PC-3 (cell line): ENCODE measurements around the gene MYADM. TPM values are rescaled to one million over a fixed set of nuclear protein-coding genes. Genes with fewer than 3 reads are reported as not detected.

Experiments used
- ATAC-seq: fragments of 200-7000 bp; cut with Tn5 transposase; 2 replicates; pipeline ENCODE4 v1.9.1; 2020; ENCODE audit warnings: mild to moderate bottlenecking, moderate library complexity
- Bru-seq: library from RNA; stranded (reverse); fragments of 400-500 nt; gene quantifications from one replicate; lab custom pipeline; 2021; lab: Mats Ljungman, UMichigan
- BruChase-seq, 2 experiments: library from RNA; stranded (reverse); fragments of 400-500 nt; gene quantifications; one replicate each; lab custom pipeline; 2021; lab: Mats Ljungman, UMichigan
- BruUV-seq: library from RNA; stranded (reverse); fragments of 400-500 nt; replicated peaks from 2 replicates; lab custom pipeline; 2021; lab: Mats Ljungman, UMichigan
- CTCF ChIA-PET: fragments of 300-600 bp; sonication (Branson Sonifier 250); formaldehyde crosslinking; loops from one replicate; lab custom pipeline; 2022; ENCODE audit warnings: antibody characterized with exemption; lab: Charles Lee
- POLR2A ChIA-PET: fragments of 300-600 bp; sonication (Branson Sonifier 250); formaldehyde crosslinking; loops from one replicate; lab custom pipeline; 2022; ENCODE audit warnings: antibody characterized with exemption; ENCODE audit not compliant: unreplicated experiment; lab: Charles Lee
- DNase-seq: peaks from one replicate; pipeline ENCODE4 v3.0.0-alpha.2; 2015
- H2AFZ ChIP-seq: fragments of 300-600 bp; sonication (generic); 2 replicates; pipeline ENCODE4 v1.6.0; 2016; ENCODE audit warnings: antibody characterized with exemption, low read length
- H3F3A ChIP-seq: fragments of 300-600 bp; sonication (generic); one replicate; pipeline ENCODE4 v1.6.0; 2017; ENCODE audit warnings: antibody characterized with exemption, low read length, control low read depth, mild to moderate bottlenecking; ENCODE audit not compliant: unreplicated experiment
- H3K27ac ChIP-seq: fragments of 300-600 bp; sonication (generic); 2 replicates; pipeline ENCODE4 v1.5.1; 2016; ENCODE audit warnings: mild to moderate bottlenecking, low read length
- H3K27me3 ChIP-seq: fragments of 300-600 bp; sonication (generic); 2 replicates; pipeline ENCODE4 v1.6.1; 2016; ENCODE audit warnings: low read length, mixed read lengths
- H3K36me3 ChIP-seq: fragments of 300-600 bp; sonication (generic); 2 replicates; pipeline ENCODE4 v1.6.1; 2016; ENCODE audit warnings: low read depth, mixed run types, low read length, mixed read lengths
- H3K4me1 ChIP-seq: fragments of 300-600 bp; sonication (generic); 2 replicates; pipeline ENCODE4 v1.5.1; 2016; ENCODE audit warnings: low read length; ENCODE audit not compliant: insufficient read depth
- H3K4me2 ChIP-seq: fragments of 300-600 bp; sonication (generic); 2 replicates; pipeline ENCODE4 v1.6.0; 2016; ENCODE audit warnings: low read length
- H3K4me3 ChIP-seq: fragments of 300-600 bp; sonication (generic); 2 replicates; pipeline ENCODE4 v1.5.1; 2016; ENCODE audit warnings: mild to moderate bottlenecking, low read length, mixed read lengths
- H3K79me2 ChIP-seq: fragments of 300-600 bp; sonication (generic); 2 replicates; pipeline ENCODE4 v1.6.1; 2017; ENCODE audit warnings: low read length, mixed read lengths
- H3K9ac ChIP-seq: fragments of 300-600 bp; sonication (generic); 2 replicates; pipeline ENCODE4 v1.6.0; 2016; ENCODE audit warnings: mild to moderate bottlenecking, low read length
- H3K9me2 ChIP-seq: fragments of 300-600 bp; sonication (generic); replicated peaks from 2 replicates; pipeline ENCODE4 v1.6.1; 2016; ENCODE audit warnings: mixed run types, low read length, mixed read lengths
- H3K9me3 ChIP-seq: fragments of 300-600 bp; sonication (generic); 2 replicates; pipeline ENCODE4 v1.6.1; 2016; ENCODE audit warnings: low read length, mixed read lengths
- H4K20me1 ChIP-seq: fragments of 300-600 bp; sonication (generic); 2 replicates; pipeline ENCODE4 v1.6.1; 2016; ENCODE audit warnings: low read length, mixed read lengths
- CTCF ChIP-seq: fragments of 300-600 bp; sonication (generic); conservative IDR thresholded peaks from 2 replicates; pipeline ENCODE4 v1.5.1; 2017; ENCODE audit warnings: antibody characterized with exemption, low read depth, mild to moderate bottlenecking, low read length
- EZH2 ChIP-seq: fragments of 300-600 bp; sonication (generic); IDR thresholded peaks from one replicate; pipeline ENCODE4 v1.6.1; 2017; ENCODE audit warnings: antibody characterized with exemption, mild to moderate bottlenecking, low read length; ENCODE audit not compliant: unreplicated experiment
- EZH2phosphoT487 ChIP-seq: fragments of 300-600 bp; sonication (generic); IDR thresholded peaks from 2 replicates; pipeline ENCODE4 v1.6.1; 2018; ENCODE audit warnings: mild to moderate bottlenecking, antibody characterized with exemption, low read length, borderline replicate concordance
- intact Hi-C: fragments of 100-400 bp; cut with micrococcal nuclease; formaldehyde crosslinking; loops from 2 replicates; pipeline ENCODE4 v1.9.0; 2023
- long read RNA-seq: library from polyadenylated mRNA; unstranded; transcript quantifications from one replicate; pipeline ENCODE4 v2.0.0, GENCODE V29; 2021; ENCODE audit not compliant: unreplicated experiment
- total RNA-seq: library from RNA; depleted of rRNA; stranded (reverse); fragments of >200 nt; gene quantifications from 2 replicates; pipeline ENCODE4 v1.2.3, GENCODE V29; 2014; rRNA removed

MYADM gene
- 58.9 and 63.5 TPM in 2 replicates for total RNA-seq
- percentile 81 among the genes with signal in this experiment for Bru-seq, nascent RNA
- BruChase-seq, experiment 1, labeled RNA remaining after a 6-hour chase = percentile 98 among the genes with signal in this experiment
- BruChase-seq, experiment 2, labeled RNA remaining after a 2-hour chase = percentile 94 among the genes with signal in this experiment
- long read RNA-seq, transcript MYADM-202 (2 exons, 1,492 nt) = minor isoform, 8 of 97 reads
- long read RNA-seq, transcript MYADM-204 (3 exons, 3,056 nt) = major isoform, 13 of 97 reads
- long read RNA-seq, partial matches to known transcripts = 73 of 97 reads
- long read RNA-seq, other reads (novel, unspliced or antisense) = 2 of 97 reads

- Histone ChIP-seq H3F3A (no peaks in the 10 kb centered on the region), H3K9me3 (no peaks in the 10 kb centered on the region), H3K9ac (peak within 1 kb of the TSS; percentile 96), H3K4me1 (peaks cover 35% of the 10 kb centered on the region), H3K4me2 (peak within 1 kb of the TSS; percentile 93), H3K36me3 (peaks cover 2% of the 10 kb centered on the region; the same call in 1 of the 2 replicates), H4K20me1 (no peaks in the 10 kb centered on the region), H3K27me3 (no peaks in the 10 kb centered on the region), H3K4me3 (peak within 1 kb of the TSS; percentile 87), H3K79me2 (peaks cover 36% of the 10 kb centered on the region), H2AFZ (peak within 1 kb of the TSS; percentile 54), H3K27ac (peak within 1 kb of the TSS; percentile 88), H3K9me2 (no peaks in the 10 kb centered on the region)
- BruUV-seq = TSS peak; percentile 70
- ChIA-PET CTCF (interaction anchor here (1.5 kb wide), 1 partner anchor 162 kb away, joined by 6 read pairs; no protein-coding TSS in a partner anchor), POLR2A (interaction anchor here (0.5 to 1.1 kb wide), 12 partner anchors 8 to 347 kb away, joined by 3 to 12 read pairs (median 4); no protein-coding TSS in a partner anchor)
- intact Hi-C loops = no loop called here
- TF ChIP-seq EZH2phosphoT487 (no peak), EZH2 (no peak), CTCF (no peak)
- peak; percentile 100 for DNase-seq
- ATAC-seq = peak; percentile 51
Measured at GRCh38 chr19:53867225-53868090, at the start of gene MYADM. TSS of gene MYADM (plus strand) at chr19:53867883. CDS start at chr19:53873530, 5,647 bp downstream.

- Histone ChIP-seq H3K36me3 (no peaks in the 10 kb centered on the region), H3K9me3 (no peaks in the 10 kb centered on the region), H3K4me3 (no peak overlapping the region), H3K4me1 (no peaks in the 10 kb centered on the region), H3K27ac (no peak overlapping the region), H3K9ac (no peak overlapping the region), H4K20me1 (no peaks in the 10 kb centered on the region), H3K9me2 (no peaks in the 10 kb centered on the region), H3K79me2 (no peaks in the 10 kb centered on the region), H2AFZ (no peak overlapping the region), H3F3A (no peaks in the 10 kb centered on the region), H3K4me2 (no peak overlapping the region), H3K27me3 (no peaks in the 10 kb centered on the region)
- BruUV-seq = no TSS peak
- ChIA-PET CTCF (no interaction called here), POLR2A (no interaction called here)
- intact Hi-C loops = no loop called here
- no peak for DNase-seq
- TF ChIP-seq EZH2 = no peak
- TF ChIP-seq EZH2phosphoT487 = no peak
- ATAC-seq = no peak
Measured at GRCh38 chr19:53818756-53819155, 48.9 kb upstream of the MYADM start.

- intact Hi-C loops = no loop called here
- H3K4me3 ChIP-seq = no peak overlapping the region
- no peak for ATAC-seq
- H3K27me3 ChIP-seq = no peaks in the 10 kb centered on the region
- no peak overlapping the region for H3K27ac ChIP-seq
- no TSS peak for BruUV-seq
- H2AFZ ChIP-seq = no peak overlapping the region
- H3F3A ChIP-seq = no peaks in the 10 kb centered on the region
- H3K36me3 ChIP-seq = no peaks in the 10 kb centered on the region
- no peaks in the 10 kb centered on the region for H3K9me2 ChIP-seq
- ChIA-PET CTCF (no interaction called here), POLR2A (no interaction called here)
- no peaks in the 10 kb centered on the region for H3K9me3 ChIP-seq
- TF ChIP-seq EZH2phosphoT487 (no peak), CTCF (no peak), EZH2 (no peak)
- no peak for DNase-seq
- no peaks in the 10 kb centered on the region for H3K79me2 ChIP-seq
- no peak overlapping the region for H3K4me2 ChIP-seq
- no peak overlapping the region for H3K9ac ChIP-seq
- H4K20me1 ChIP-seq = no peaks in the 10 kb centered on the region
- H3K4me1 ChIP-seq = no peaks in the 10 kb centered on the region
Measured at GRCh38 chr19:53819861-53820260, 47.8 kb upstream of the MYADM start.
